Renal cortical epithelial cell (primary cell): ENCODE measurements around the gene ROR2. TPM values are rescaled to one million over a fixed set of nuclear protein-coding genes. Genes with fewer than 3 reads are reported as not detected.

Experiments used
- DNase-seq: peaks from one replicate; pipeline ENCODE4 v3.0.0-alpha.2; 2011; ENCODE audit warnings: low read depth
- total RNA-seq: library from RNA; depleted of rRNA; stranded (reverse); fragments of >200 nt; gene quantifications from 2 replicates; pipeline ENCODE4 v1.2.3, GENCODE V29; 2014

The ROR2 gene
- total RNA-seq, 1 donor from 2014 or later: 4.4 TPM

- DNase-seq: no peak
Observed at GRCh38 chr9:91948597-91949391, 1.2 kb downstream of the ROR2 start.

- no peak for DNase-seq
Observed at GRCh38 chr9:91948101-91948596, 1.9 kb downstream of the ROR2 start.

- no peak for DNase-seq
Observed at GRCh38 chr9:91946653-91947488, 3.2 kb downstream of the ROR2 start.

- DNase-seq: no peak
Observed at GRCh38 chr9:91946196-91946595, 3.8 kb downstream of the ROR2 start.

GRCh38 chr9:91945277-91946085, 4.5 kb downstream of the ROR2 start:
- no peak for DNase-seq

- no peak for DNase-seq
Observed at GRCh38 chr9:91944711-91945110, 5.3 kb downstream of the ROR2 start.

- DNase-seq: no peak
Observed at GRCh38 chr9:91943478-91944470, 6.3 kb downstream of the ROR2 start.

GRCh38 chr9:91942201-91942600, 7.8 kb downstream of the ROR2 start:
- no peak for DNase-seq

- no peak for DNase-seq
Observed at GRCh38 chr9:91939978-91940377, 10.1 kb downstream of the ROR2 start.

GRCh38 chr9:91937727-91938126, 12.3 kb downstream of the ROR2 start:
- no peak for DNase-seq

GRCh38 chr9:91937056-91937455, 13.0 kb downstream of the ROR2 start:
- no peak for DNase-seq

- no peak for DNase-seq
Observed at GRCh38 chr9:91935805-91936514, 14.1 kb downstream of the ROR2 start.

- DNase-seq: no peak
Observed at GRCh38 chr9:91935066-91935749, 14.8 kb downstream of the ROR2 start.

- no peak for DNase-seq
Observed at GRCh38 chr9:91934654-91935053, 15.4 kb downstream of the ROR2 start.

- no peak for DNase-seq
Observed at GRCh38 chr9:91933556-91934352, 16.3 kb downstream of the ROR2 start.

GRCh38 chr9:91930475-91930874, 19.6 kb downstream of the ROR2 start:
- DNase-seq: peak; percentile 9

GRCh38 chr9:91929331-91929730, 20.7 kb downstream of the ROR2 start:
- no peak for DNase-seq

GRCh38 chr9:91927922-91928510, 22.0 kb downstream of the ROR2 start:
- no peak for DNase-seq
